ENCODE results near the gene MRPS34. TPM values are rescaled to one million over a fixed set of nuclear protein-coding genes. Genes with fewer than 3 reads are reported as not detected.

MRPS34 gene
- total RNA-seq, 1 donor: 52.7 TPM

- TF ChIP-seq, protein P1, sequence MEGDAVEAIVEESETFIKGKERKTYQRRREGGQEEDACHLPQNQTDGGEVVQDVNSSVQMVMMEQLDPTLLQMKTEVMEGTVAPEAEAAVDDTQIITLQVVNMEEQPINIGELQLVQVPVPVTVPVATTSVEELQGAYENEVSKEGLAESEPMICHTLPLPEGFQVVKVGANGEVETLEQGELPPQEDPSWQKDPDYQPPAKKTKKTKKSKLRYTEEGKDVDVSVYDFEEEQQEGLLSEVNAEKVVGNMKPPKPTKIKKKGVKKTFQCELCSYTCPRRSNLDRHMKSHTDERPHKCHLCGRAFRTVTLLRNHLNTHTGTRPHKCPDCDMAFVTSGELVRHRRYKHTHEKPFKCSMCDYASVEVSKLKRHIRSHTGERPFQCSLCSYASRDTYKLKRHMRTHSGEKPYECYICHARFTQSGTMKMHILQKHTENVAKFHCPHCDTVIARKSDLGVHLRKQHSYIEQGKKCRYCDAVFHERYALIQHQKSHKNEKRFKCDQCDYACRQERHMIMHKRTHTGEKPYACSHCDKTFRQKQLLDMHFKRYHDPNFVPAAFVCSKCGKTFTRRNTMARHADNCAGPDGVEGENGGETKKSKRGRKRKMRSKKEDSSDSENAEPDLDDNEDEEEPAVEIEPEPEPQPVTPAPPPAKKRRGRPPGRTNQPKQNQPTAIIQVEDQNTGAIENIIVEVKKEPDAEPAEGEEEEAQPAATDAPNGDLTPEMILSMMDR (IDR thresholded peaks at IDR 0.05; ENCODE audit: insufficient read depth, low read depth, low read length): no peak
- no peak for DNase-seq (ENCODE audit: low read depth)
- no peak overlapping the region for H3K4me3 ChIP-seq (ENCODE audit: low read depth, low read length)
These were observed 45.4 kb upstream of the MRPS34 start for GRCh38 chr16:1818204-1818872.

DNA sequence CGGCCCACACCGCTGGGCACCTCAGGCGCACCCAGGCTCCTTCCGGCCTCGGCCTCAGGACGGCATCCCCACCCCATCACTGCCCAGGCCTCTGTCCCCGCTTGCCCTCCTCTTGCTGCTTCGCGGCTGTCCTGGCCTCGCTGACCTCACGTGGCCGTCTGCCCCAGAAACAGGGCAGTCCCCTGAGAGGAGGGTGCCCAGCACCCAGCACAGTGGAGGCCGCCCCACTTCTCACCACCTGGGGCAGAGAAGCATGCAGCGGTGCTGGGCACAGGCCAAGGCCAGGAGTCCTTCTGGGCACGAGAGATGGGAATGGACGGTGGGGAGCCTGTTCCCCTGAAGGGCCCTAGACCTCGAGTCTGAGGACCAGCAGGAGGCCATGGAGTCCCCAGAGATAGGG lies 44.8 kb upstream of the MRPS34 start:
- H3K4me3 ChIP-seq (ENCODE audit: low read depth, low read length): no peak overlapping the region
- DNase-seq (ENCODE audit: low read depth): no peak

DNA sequence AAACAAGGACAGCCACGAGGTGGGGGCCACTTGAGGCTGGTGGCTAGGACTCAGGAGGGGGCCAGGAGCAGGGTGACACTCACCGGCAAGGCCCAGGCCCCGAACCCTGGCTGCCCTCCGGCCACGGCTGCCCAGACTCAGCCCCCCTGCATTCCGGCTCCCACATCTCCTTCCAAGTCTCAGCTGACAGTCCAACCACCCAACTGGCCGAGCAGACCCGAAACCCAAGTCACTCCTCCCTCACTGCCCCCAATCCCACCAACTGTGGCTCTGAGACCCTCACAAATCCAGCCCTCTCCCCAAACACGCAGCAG lies 44.3 kb upstream of the MRPS34 start:
- no peak overlapping the region for H3K4me3 ChIP-seq (ENCODE audit: low read depth, low read length)
- TF ChIP-seq, protein P1 (IDR thresholded peaks at IDR 0.05; ENCODE audit: insufficient read depth, low read depth, low read length): no peak
- DNase-seq (ENCODE audit: low read depth): no peak

More for the DNA sequence above, 44.8 kb upstream of the MRPS34 start:
- TF ChIP-seq, protein P1 (IDR thresholded peaks at IDR 0.05; ENCODE audit: insufficient read depth, low read depth, low read length): no peak

DNA sequence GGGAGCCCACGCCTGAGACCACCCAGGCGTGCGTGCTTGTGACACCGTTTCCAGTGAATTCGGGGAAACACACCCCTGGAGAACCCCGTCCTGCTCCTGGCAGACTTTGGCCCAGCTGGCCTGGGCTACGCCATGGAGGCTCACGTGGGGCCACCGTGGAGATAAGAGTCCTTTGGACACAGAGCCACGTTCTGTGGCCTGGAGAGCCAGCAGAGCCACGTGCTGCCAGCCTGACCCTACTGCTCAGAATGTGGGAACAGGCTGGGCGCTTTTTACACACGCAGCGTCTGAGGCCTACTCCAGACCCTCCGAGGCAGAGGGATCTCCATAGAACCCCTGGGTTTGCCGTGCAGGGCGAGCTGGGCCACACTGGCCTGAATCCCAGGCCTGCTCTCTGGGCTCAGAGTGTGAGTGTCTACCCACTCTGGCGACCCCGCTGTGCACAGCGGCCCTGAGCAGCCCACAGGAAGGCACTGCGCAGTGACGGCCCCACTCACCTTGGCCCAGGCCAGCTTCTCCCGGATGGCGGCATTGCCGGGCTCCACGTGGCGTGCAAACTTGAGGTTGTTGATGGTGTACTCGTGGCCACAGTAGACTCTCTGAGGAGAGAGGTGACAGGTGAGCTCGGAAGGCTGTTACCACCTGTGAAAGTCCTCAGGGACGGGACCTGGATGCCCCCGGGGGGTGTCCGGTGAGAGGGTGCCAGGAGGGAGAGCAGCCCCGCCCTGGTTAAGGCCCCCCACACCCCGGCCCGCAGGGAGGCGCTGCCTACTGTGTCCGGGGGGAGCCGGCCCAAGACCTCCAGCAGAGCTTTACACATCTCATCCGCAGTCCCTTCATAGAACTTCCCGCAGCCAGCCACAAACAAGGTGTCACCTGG lies 43.7 kb upstream of the MRPS34 start:
- H3K4me3 ChIP-seq (ENCODE audit: low read depth, low read length): no peak overlapping the region
- TF ChIP-seq, protein P1 (IDR thresholded peaks at IDR 0.05; ENCODE audit: insufficient read depth, low read depth, low read length): no peak
- no peak for DNase-seq (ENCODE audit: low read depth)

DNA sequence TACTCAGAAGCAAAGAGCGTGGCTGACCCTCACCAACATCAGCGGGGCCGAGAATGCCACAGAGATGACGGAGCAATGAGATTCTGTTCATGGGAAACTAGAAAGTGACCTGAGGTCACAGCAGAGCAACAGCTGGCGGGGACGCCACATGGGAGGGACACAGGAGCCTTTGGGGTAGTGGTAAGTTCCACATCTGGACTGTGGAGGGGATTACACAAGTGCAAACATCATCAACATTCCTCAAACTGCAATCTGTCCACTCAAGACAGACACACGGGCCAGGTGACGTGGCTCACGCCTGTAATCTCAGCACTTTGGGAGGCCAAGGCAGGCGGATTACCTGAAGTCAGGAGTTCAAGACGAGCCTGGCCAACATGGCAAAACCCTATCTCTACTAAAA lies 42.5 kb upstream of the MRPS34 start:
- DNase-seq (ENCODE audit: low read depth): peak; percentile 89
- TF ChIP-seq, protein P1 (IDR thresholded peaks at IDR 0.05; ENCODE audit: insufficient read depth, low read depth, low read length): no peak
- H3K4me3 ChIP-seq (ENCODE audit: low read depth, low read length): no peak overlapping the region

GRCh38 chr16:1812732-1813163 lies 39.8 kb upstream of the MRPS34 start:
- TF ChIP-seq, protein P1 (IDR thresholded peaks at IDR 0.05; ENCODE audit: insufficient read depth, low read depth, low read length): peak; percentile 76
- no peak overlapping the region for H3K4me3 ChIP-seq (ENCODE audit: low read depth, low read length)
- peak; percentile 91 for DNase-seq (ENCODE audit: low read depth)

Data from fibroblast of villous mesenchyme (primary cell).